Fibroblast of villous mesenchyme (primary cell): Measurements from ENCODE around the gene ERG. TPM values are rescaled to one million over a fixed set of nuclear protein-coding genes. Genes with fewer than 3 reads are reported as not detected.

Experiments
- DNase-seq: peaks from one replicate; pipeline ENCODE4 v3.0.0-alpha.2; 2010; ENCODE audit warnings: low read depth
- H3K4me3 ChIP-seq: 2 replicates; pipeline ENCODE4 v1.5.1; 2011; ENCODE audit warnings: low read depth, mild to moderate bottlenecking, low read length
- total RNA-seq: library from RNA; depleted of rRNA; stranded (reverse); fragments of >200 nt; gene quantifications from 2 replicates; pipeline ENCODE4 v1.2.3, GENCODE V29; 2012
- TF ChIP-seq, protein P1 (sequence below): IDR thresholded peaks from 2 replicates; pipeline ENCODE4 v1.5.1; 2012; ENCODE audit warnings: low read depth, mild to moderate bottlenecking, low read length; ENCODE audit not compliant: insufficient read depth

Gene ERG
- total RNA-seq, 1 donor: not detected

- DNase-seq: no peak
- TF ChIP-seq, protein P1, sequence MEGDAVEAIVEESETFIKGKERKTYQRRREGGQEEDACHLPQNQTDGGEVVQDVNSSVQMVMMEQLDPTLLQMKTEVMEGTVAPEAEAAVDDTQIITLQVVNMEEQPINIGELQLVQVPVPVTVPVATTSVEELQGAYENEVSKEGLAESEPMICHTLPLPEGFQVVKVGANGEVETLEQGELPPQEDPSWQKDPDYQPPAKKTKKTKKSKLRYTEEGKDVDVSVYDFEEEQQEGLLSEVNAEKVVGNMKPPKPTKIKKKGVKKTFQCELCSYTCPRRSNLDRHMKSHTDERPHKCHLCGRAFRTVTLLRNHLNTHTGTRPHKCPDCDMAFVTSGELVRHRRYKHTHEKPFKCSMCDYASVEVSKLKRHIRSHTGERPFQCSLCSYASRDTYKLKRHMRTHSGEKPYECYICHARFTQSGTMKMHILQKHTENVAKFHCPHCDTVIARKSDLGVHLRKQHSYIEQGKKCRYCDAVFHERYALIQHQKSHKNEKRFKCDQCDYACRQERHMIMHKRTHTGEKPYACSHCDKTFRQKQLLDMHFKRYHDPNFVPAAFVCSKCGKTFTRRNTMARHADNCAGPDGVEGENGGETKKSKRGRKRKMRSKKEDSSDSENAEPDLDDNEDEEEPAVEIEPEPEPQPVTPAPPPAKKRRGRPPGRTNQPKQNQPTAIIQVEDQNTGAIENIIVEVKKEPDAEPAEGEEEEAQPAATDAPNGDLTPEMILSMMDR: no peak
- H3K4me3 ChIP-seq: no peak overlapping the region
Observed at GRCh38 chr21:38455403-38455802, 42.9 kb downstream of the ERG start.

GRCh38 chr21:38454702-38455101 is 43.6 kb downstream of the ERG start:
- H3K4me3 ChIP-seq: no peak overlapping the region
- TF ChIP-seq, protein P1: no peak
- no peak for DNase-seq

- DNase-seq: no peak
- H3K4me3 ChIP-seq: no peak overlapping the region
- TF ChIP-seq, protein P1: no peak
Observed at GRCh38 chr21:38454161-38454560, 44.1 kb downstream of the ERG start.

DNA sequence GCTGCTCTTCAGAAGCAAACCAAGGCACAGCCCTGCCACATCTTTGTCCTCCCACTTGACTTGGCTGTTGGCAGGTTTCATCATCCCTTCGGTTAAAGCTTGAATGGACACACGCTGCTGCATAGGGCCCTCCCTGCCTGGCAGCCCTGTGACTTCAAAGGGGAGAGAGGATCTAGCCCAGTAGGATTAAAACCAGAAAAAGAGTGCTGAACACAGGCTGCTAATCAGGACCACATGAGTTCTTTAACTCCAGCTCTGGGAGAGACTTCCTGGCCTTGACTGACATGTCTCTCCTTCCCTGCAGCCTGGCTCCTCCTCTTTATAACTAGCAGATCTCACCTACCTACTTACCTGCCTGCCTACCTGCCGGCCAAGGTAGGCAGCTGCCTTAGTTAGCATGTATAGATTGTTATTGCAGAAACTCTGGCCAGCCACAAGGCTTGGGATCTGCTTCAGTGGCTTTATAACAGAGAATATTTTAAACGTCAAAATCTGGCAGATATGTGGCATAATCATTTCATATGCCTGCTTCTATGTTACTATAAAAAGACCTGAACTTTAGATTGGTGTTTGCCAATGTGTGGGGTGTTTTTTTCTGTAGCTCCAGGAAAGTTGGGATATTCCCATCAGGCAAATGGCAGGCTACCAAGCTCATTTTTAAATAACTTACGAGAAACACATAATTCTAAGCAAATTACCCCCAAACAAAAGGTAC is 49.4 kb downstream of the ERG start:
- DNase-seq: no peak
- no peak overlapping the region for H3K4me3 ChIP-seq
- TF ChIP-seq, protein P1: no peak

DNA sequence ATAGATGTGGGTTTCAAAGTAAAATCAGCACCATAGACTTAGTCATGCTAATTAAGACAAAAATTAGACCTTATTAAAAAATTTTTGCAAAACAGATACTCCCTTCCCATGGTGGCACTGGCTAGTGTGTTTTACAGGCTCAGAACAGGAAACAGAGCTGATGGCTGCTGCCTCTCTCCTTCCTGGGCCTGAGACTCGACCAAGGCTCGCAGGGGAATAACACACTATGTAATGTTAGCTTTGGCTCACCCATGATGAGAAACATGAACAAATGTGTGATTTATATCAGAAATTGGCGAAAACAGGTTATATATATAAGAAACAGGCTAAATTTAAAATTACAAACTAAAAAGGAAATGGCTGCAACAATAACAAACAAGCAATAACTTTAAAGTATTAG is 50.7 kb downstream of the ERG start:
- DNase-seq: no peak
- H3K4me3 ChIP-seq: no peak overlapping the region
- TF ChIP-seq, protein P1: no peak

DNA sequence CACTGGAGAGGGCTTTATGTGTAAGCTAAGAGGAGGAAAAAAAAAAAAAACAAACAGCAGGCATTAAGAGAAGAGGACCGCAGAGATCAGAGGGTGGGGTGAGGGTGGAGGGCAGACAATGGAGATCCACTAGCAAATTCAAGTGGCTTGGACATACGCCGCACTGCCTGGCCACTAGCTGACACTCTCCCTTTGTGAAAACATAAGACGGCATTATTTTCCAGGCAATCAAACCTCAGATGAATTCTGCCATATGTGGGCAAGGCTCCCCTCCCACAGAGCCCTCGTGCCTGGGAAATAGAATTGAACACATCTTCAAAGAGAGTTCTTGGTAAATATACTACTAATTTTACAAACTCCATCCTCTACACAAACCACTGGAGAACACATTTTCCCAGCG is 53.6 kb downstream of the ERG start:
- TF ChIP-seq, protein P1: no peak
- no peak overlapping the region for H3K4me3 ChIP-seq
- DNase-seq: no peak

DNA sequence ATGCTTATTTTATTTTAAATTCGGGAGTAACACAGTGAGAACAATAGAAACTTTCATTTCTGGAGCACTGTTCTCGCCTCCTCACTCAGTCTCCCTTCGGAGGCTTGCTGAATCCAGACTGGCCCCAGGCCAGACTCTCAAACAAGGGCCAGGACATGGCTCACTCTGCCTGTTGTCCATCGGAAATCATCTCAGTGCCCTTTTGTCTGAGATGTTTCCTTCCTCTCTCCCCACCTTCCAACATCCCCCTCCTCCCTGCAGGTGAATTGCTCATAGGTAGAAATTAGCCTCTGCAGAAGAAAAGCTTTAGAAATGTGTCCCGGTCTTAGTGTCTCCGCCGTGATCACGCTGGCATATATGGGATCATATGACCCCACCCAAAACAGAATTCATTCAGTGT is 55.2 kb downstream of the ERG start:
- no peak for DNase-seq
- no peak overlapping the region for H3K4me3 ChIP-seq
- TF ChIP-seq, protein P1: no peak
